ENCODE data around the gene PRDM15.

- TF ChIP-seq ZNF274 (IDR thresholded peaks at IDR 0.05; ENCODE audit: low read depth, low read length): no peak
- no peak for TF ChIP-seq CTCF (IDR thresholded peaks at IDR 0.05 in 2 of 3, conservative IDR thresholded peaks at IDR 0.05 in 1 of 3; ENCODE audit: borderline replicate concordance in 1 of 3, insufficient read depth in 1 of 3, low read depth in 2 of 3, low read length in 2 of 3)
- no peak for TF ChIP-seq YY1 (IDR thresholded peaks at IDR 0.05; ENCODE audit: extremely low read depth, insufficient replicate concordance, low read depth, low read length)
- TF ChIP-seq EZH2 (IDR thresholded peaks at IDR 0.05): no peak
- TF ChIP-seq POLR2AphosphoS5 (IDR thresholded peaks at IDR 0.05; ENCODE audit: low read depth, low read length): no peak
- TF ChIP-seq POLR2A (IDR thresholded peaks at IDR 0.05; ENCODE audit: borderline replicate concordance, extremely low read depth, insufficient read depth, insufficient read length): no peak
- no peak for TF ChIP-seq SP1 (IDR thresholded peaks at IDR 0.05; ENCODE audit: low read depth)
- TF ChIP-seq REST (IDR thresholded peaks at IDR 0.05; ENCODE audit: low read depth): no peak
- TF ChIP-seq RAD21 (IDR thresholded peaks at IDR 0.05; ENCODE audit: low read depth): no peak
- no peak for TF ChIP-seq TCF7L2 (IDR thresholded peaks at IDR 0.05; ENCODE audit: borderline replicate concordance, extremely low read depth, insufficient read depth, insufficient read length)
- TF ChIP-seq ZFX (IDR thresholded peaks at IDR 0.05): no peak
- TF ChIP-seq ATF3 (IDR thresholded peaks at IDR 0.05): no peak
These were observed 14.7 kb downstream of the PRDM15 start for GRCh38 chr21:41864311-41865001.
